SK-N-SH (cell line): ENCODE data around the gene SRBD1. TPM values are rescaled to one million over a fixed set of nuclear protein-coding genes. Genes with fewer than 3 reads are reported as not detected.

Source experiments
- CTCF ChIA-PET: fragments of 300-600, 350-600 bp; formaldehyde crosslinking; extraction: SDS; loops from one replicate; lab custom pipeline; 2021; lab: Yijun Ruan, JAX
- POLR2A ChIA-PET: fragments of 350-600 bp; sonication (Branson Sonifier 250); formaldehyde crosslinking; extraction: SDS; loops from one replicate; lab custom pipeline; 2020; ENCODE audit warnings: antibody characterized with exemption, inconsistent platforms; lab: Yijun Ruan, JAX
- DNase-seq: peaks from one replicate; pipeline ENCODE4 v3.0.0; 2012
- H2AFZ ChIP-seq: fragments of 200-600 bp; sonication (generic); 2 replicates; pipeline ENCODE4 v1.8.1; 2016; ENCODE audit warnings: antibody characterized with exemption, mild to moderate bottlenecking, low read depth
- H3F3A ChIP-seq: fragments of 200-600 bp; sonication (generic); replicated peaks from 2 replicates; pipeline ENCODE3; 2016; ENCODE audit warnings: antibody characterized with exemption, mild to moderate bottlenecking; ENCODE audit not compliant: insufficient read depth
- H3K27ac ChIP-seq, 2 experiments: fragments of 200-500 bp in 1 of 2; fragments of 200-600 bp in 1 of 2; sonication (Bioruptor generic) in 1 of 2; sonication (generic), shearing (Covaris generic) in 1 of 2; 2 replicates each; pipeline versions ENCODE4 v1.5.1 to v1.6.1; 2014 to 2016; ENCODE audit warnings: low read depth in 2 of 2, inconsistent platforms in 1 of 2, low read length in 1 of 2, mild to moderate bottlenecking in 1 of 2, mixed read lengths in 1 of 2
- H3K27me3 ChIP-seq: fragments of 200-600 bp; sonication (generic), shearing (Covaris generic); 2 replicates; pipeline ENCODE4 v1.6.1; 2016; ENCODE audit warnings: mixed run types; ENCODE audit not compliant: insufficient read depth
- H3K36me3 ChIP-seq, 2 experiments: fragments of 200-500 bp in 1 of 2; fragments of 200-600 bp in 1 of 2; sonication (Bioruptor generic) in 1 of 2; sonication (generic) in 1 of 2; replicated peaks in 1 of 2; 2 replicates each; pipeline versions ENCODE3 to v1.5.1; 2014 to 2016; ENCODE audit warnings: low read length in 1 of 2, mild to moderate bottlenecking in 1 of 2; ENCODE audit not compliant: insufficient read depth in 2 of 2, control insufficient read depth in 1 of 2
- H3K4me1 ChIP-seq, 2 experiments: fragments of 200-500 bp in 1 of 2; fragments of 200-600 bp in 1 of 2; sonication (Bioruptor generic) in 1 of 2; sonication (generic), shearing (Covaris generic) in 1 of 2; 2 replicates each; pipeline versions ENCODE4 v1.5.1 to v1.6.1; 2014 to 2016; ENCODE audit warnings: low read depth in 1 of 2, low read length in 1 of 2, mixed run types in 1 of 2; ENCODE audit not compliant: insufficient read depth in 2 of 2, control insufficient read depth in 1 of 2
- H3K4me2 ChIP-seq: fragments of 200-600 bp; sonication (generic), shearing (Covaris generic); 2 replicates; pipeline ENCODE4 v1.6.1; 2017; ENCODE audit warnings: mixed run types
- H3K4me3 ChIP-seq, 2 experiments: fragments of 200-500 bp in 1 of 2; fragments of 200-600 bp in 1 of 2; sonication (Bioruptor generic) in 1 of 2; sonication (generic), shearing (Covaris generic) in 1 of 2; 2 replicates each; pipeline versions ENCODE4 v1.5.1 to v1.8.1; 2014 to 2016; ENCODE audit warnings: low read depth in 2 of 2, inconsistent platforms in 1 of 2, low read length in 1 of 2, mild to moderate bottlenecking in 1 of 2, mixed read lengths in 1 of 2, moderate library complexity in 1 of 2
- H3K79me2 ChIP-seq: fragments of 200-600 bp; sonication (generic); 2 replicates; pipeline ENCODE4 v1.8.1; 2017; ENCODE audit warnings: mild to moderate bottlenecking; ENCODE audit not compliant: insufficient read depth
- H3K9ac ChIP-seq: fragments of 200-600 bp; sonication (generic); 2 replicates; pipeline ENCODE4 v1.6.1; 2017; ENCODE audit warnings: mixed run types
- H3K9me2 ChIP-seq: fragments of 200-600 bp; sonication (generic); 2 replicates; pipeline ENCODE4 v1.6.1; 2017; ENCODE audit warnings: mixed run types
- H3K9me3 ChIP-seq: fragments of 200-600 bp; sonication (generic); 2 replicates; pipeline ENCODE4 v1.6.1; 2017; ENCODE audit warnings: mixed run types, mild to moderate bottlenecking, moderate library complexity
- H4K20me1 ChIP-seq: fragments of 200-600 bp; sonication (generic); 2 replicates; pipeline ENCODE4 v1.6.1; 2017; ENCODE audit warnings: mild to moderate bottlenecking, mixed run types; ENCODE audit not compliant: insufficient read depth
- CHD2 ChIP-seq: fragments of 150-350 bp; IDR thresholded peaks from 2 replicates; pipeline ENCODE4 v1.6.1; 2018; ENCODE audit warnings: low read length; ENCODE audit not compliant: partially characterized antibody
- EZH2phosphoT487 ChIP-seq: fragments of 200-600 bp; sonication (generic); IDR thresholded peaks from 2 replicates; pipeline ENCODE4 v1.6.1; 2017; ENCODE audit warnings: low read depth, mixed run types, mild to moderate bottlenecking, antibody characterized with exemption, moderate library complexity, borderline replicate concordance
- FOSL2 ChIP-seq: IDR thresholded peaks from 2 replicates; pipeline ENCODE4 v1.4.0; 2012; ENCODE audit warnings: low read depth, mild to moderate bottlenecking, moderate library complexity, borderline replicate concordance
- GABPA ChIP-seq: IDR thresholded peaks from 2 replicates; pipeline ENCODE4 v1.4.0; 2012; ENCODE audit warnings: low read depth, mild to moderate bottlenecking
- JUND ChIP-seq: IDR thresholded peaks from 2 replicates; pipeline ENCODE4 v1.4.0; 2012
- NFIC ChIP-seq: IDR thresholded peaks from 2 replicates; pipeline ENCODE4 v1.4.0; 2012; ENCODE audit warnings: borderline replicate concordance
- TEAD4 ChIP-seq: IDR thresholded peaks from 2 replicates; pipeline ENCODE4 v1.4.0; 2012; ENCODE audit warnings: mild to moderate bottlenecking, borderline replicate concordance; ENCODE audit not compliant: insufficient read depth
- USF1 ChIP-seq: IDR thresholded peaks from 2 replicates; pipeline ENCODE4 v1.4.0; 2012; ENCODE audit warnings: low read depth, borderline replicate concordance
- YY1 ChIP-seq: IDR thresholded peaks from 2 replicates; pipeline ENCODE4 v1.4.0; 2012; ENCODE audit warnings: low read depth, mild to moderate bottlenecking
- ZBTB33 ChIP-seq: IDR thresholded peaks from 2 replicates; pipeline ENCODE4 v1.4.0; 2012; ENCODE audit warnings: low read depth, borderline replicate concordance
- WGBS: methylation state at CpG from one replicate; pipeline ENCODE4 v1.1.6; 2017; ENCODE audit warnings: low lambda C conversion rate; 5-methylcytosine and 5-hydroxymethylcytosine counted together
- polyA plus RNA-seq, 3 experiments: library from polyadenylated mRNA; depleted of rRNA; stranded (reverse); fragments of >200 nt; gene quantifications; 2 replicates each; pipeline ENCODE4 v1.2.3, GENCODE V29; 2012
- TF ChIP-seq, protein P1 (sequence below): fragments of 200-600 bp; sonication (generic); IDR thresholded peaks from 2 replicates; pipeline ENCODE4 v1.6.1; 2017; ENCODE audit warnings: antibody characterized with exemption, mild to moderate bottlenecking, moderate library complexity

Gene SRBD1
- polyA plus RNA-seq, 1 of the 3 experiments (the other 2 are of a cell fraction), result 3.2 TPM

DNA sequence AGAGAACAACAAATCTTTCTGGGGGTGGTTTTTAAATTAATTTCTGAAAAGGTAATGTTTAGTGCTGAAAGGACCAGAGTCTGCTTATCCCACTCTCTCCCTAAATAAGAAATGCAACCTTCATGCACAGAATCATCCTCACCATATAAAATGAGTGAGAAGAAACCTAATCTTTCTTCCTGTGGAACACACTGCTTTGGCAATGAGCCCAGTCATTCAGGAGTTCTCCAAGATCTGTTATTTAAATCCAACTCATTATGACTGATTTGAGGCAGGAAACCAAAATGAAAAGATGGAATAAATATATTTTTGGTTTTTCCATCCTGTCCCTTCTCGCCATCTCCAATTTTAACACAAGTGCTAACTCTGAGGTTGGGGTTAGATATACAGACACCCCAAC lies 228.3 kb downstream of the SRBD1 start:
- peak; percentile 46 for TF ChIP-seq NFIC
- no peak for TF ChIP-seq ZBTB33
- TF ChIP-seq CHD2, result no peak
- peaks cover 2 to 10% of the 10 kb centered on the region in 2 experiments for H3K36me3 ChIP-seq
- no peak overlapping the region for H2AFZ ChIP-seq
- 96% methylated on average over 1 of the region's 1 CpG for WGBS
- DNase-seq, result no peak
- H3K9me2 ChIP-seq, result no peaks in the 10 kb centered on the region
- CTCF ChIA-PET, result interaction anchor here (1.0 kb wide), 1 partner anchor 144 kb away, joined by 3 read pairs; no protein-coding TSS in a partner anchor
- peaks cover 0 to 8% of the 10 kb centered on the region in 2 experiments; a peak in 2 of 4 replicates for H3K4me1 ChIP-seq
- H3K27ac ChIP-seq, result no peak overlapping the region
- no peak overlapping the region for H3K4me3 ChIP-seq
- peaks cover 3% of the 10 kb centered on the region; the same call in 1 of the 2 replicates for H3K9me3 ChIP-seq
- H3K79me2 ChIP-seq, result no peaks in the 10 kb centered on the region
- no peaks in the 10 kb centered on the region for H3F3A ChIP-seq
- no peaks in the 10 kb centered on the region for H3K27me3 ChIP-seq
- no peak overlapping the region for H3K4me2 ChIP-seq
- H4K20me1 ChIP-seq, result no peaks in the 10 kb centered on the region
- H3K9ac ChIP-seq, result no peak overlapping the region
- POLR2A ChIA-PET, result no interaction called here

DNA sequence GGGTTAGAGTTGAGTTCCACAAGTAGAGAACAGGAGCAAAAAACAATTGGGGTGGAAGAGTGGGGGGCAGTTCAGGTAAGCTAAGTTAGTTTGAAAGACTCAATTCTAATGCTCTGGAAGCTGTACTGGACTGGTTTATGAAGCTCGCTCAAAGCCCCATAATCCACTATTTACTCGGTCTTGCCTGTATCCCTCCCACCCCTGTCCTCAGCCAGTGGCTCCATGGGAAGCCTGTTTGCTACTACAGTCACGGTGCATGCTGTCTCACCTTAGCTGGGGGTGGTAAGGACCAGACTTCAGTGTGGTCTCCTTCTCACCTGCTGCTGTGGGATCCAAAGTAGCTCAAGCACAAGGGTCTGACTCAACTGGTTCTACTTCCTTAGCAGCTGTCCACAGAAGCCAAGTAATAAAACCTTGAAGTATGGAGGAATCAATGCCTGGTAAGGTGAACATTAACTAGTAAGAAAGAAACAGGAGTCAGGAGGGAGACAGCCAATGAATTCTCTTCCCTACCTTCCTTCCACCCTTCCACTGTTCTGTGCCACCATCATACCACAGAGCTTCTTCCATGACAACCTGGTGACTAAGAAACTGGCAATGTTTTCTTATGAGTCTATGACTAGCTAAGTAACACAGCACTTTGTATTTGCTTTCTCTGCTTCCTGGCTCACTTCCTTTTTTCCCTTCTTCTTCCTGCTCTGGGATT lies 230.8 kb downstream of the SRBD1 start:
- Histone ChIP-seq H3K4me2 (no peak overlapping the region), H3K9me2 (no peaks in the 10 kb centered on the region), H3F3A (no peaks in the 10 kb centered on the region), H3K27me3 (no peaks in the 10 kb centered on the region), H3K4me1 (peaks cover 0 to 8% of the 10 kb centered on the region in 2 experiments; a peak in 2 of 4 replicates), H3K36me3 (peaks cover 0 to 3% of the 10 kb centered on the region in 2 experiments), H3K9ac (no peak overlapping the region), H3K27ac (peak overlapping the region in 1 of 2 experiments; percentile 33; a peak in 2 of 4 replicates), H3K4me3 (no peak overlapping the region), H2AFZ (no peak overlapping the region), H4K20me1 (no peaks in the 10 kb centered on the region), H3K9me3 (peaks cover 5% of the 10 kb centered on the region; the same call in 1 of the 2 replicates), H3K79me2 (no peaks in the 10 kb centered on the region)
- no peak for DNase-seq
- WGBS, result 83% methylated on average over 2 of the region's 3 CpGs
- TF ChIP-seq EZH2phosphoT487 (no peak), JUND (peak; percentile 61), GABPA (no peak), TEAD4 (no peak), YY1 (no peak), FOSL2 (peak; percentile 46; the same call in 1 of the 2 replicates), USF1 (no peak)
- TF ChIP-seq, protein P1, sequence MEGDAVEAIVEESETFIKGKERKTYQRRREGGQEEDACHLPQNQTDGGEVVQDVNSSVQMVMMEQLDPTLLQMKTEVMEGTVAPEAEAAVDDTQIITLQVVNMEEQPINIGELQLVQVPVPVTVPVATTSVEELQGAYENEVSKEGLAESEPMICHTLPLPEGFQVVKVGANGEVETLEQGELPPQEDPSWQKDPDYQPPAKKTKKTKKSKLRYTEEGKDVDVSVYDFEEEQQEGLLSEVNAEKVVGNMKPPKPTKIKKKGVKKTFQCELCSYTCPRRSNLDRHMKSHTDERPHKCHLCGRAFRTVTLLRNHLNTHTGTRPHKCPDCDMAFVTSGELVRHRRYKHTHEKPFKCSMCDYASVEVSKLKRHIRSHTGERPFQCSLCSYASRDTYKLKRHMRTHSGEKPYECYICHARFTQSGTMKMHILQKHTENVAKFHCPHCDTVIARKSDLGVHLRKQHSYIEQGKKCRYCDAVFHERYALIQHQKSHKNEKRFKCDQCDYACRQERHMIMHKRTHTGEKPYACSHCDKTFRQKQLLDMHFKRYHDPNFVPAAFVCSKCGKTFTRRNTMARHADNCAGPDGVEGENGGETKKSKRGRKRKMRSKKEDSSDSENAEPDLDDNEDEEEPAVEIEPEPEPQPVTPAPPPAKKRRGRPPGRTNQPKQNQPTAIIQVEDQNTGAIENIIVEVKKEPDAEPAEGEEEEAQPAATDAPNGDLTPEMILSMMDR, result no peak
- ChIA-PET POLR2A (interaction anchor here (0.6 kb wide), 1 partner anchor 1470 kb away, joined by 3 read pairs; no protein-coding TSS in a partner anchor), CTCF (interaction anchor here (0.6 to 1.2 kb wide), 2 partner anchors 9 to 155 kb away, joined by 3 to 7 read pairs; no protein-coding TSS in a partner anchor)
